OCI-M1 (cell line): ENCODE measurements around the gene ZGRF1.
"Not testable (repeated sequence)": the region's sequence is repeated elsewhere in the genome, so short reads cannot be mapped to it uniquely, and the experiment has no call there.

Experiments
- DNase-seq: peaks from one replicate; lab custom pipeline; 2025; lab: John Stamatoyannopoulos, UW

Gene ZGRF1

GRCh38 chr4:112516471-112517066 is 120.1 kb downstream of the ZGRF1 start:
- DNase-seq, result no peak

- peak; percentile 92 for DNase-seq
These were observed 120.6 kb downstream of the ZGRF1 start, which contains the start of gene NEUROG2 for GRCh38 chr4:112516066-112516470. Gene NEUROG2, minus strand, starts transcription at chr4:112516180. Its CDS starts 705 bp downstream, at chr4:112515475.

- DNase-seq, result peak; percentile 37
These were observed 121.3 kb downstream of the ZGRF1 start for GRCh38 chr4:112515198-112516065.

- DNase-seq, result no peak
These were observed 122.0 kb downstream of the ZGRF1 start for GRCh38 chr4:112514647-112515197.

- no peak for DNase-seq
These were observed 122.6 kb downstream of the ZGRF1 start for GRCh38 chr4:112513971-112514646.

- no peak for DNase-seq
These were observed 124.9 kb downstream of the ZGRF1 start for GRCh38 chr4:112511803-112512118.

- DNase-seq, result no peak
These were observed 125.5 kb downstream of the ZGRF1 start for GRCh38 chr4:112511093-112511802.

- DNase-seq, result no peak
These were observed 126.2 kb downstream of the ZGRF1 start for GRCh38 chr4:112510291-112511092.

GRCh38 chr4:112509243-112510141 is 127.2 kb downstream of the ZGRF1 start:
- DNase-seq, result no peak

GRCh38 chr4:112508356-112508755 is 128.4 kb downstream of the ZGRF1 start:
- no peak for DNase-seq

- DNase-seq, result peak; percentile 14
These were observed 131.9 kb downstream of the ZGRF1 start for GRCh38 chr4:112504807-112505206.

GRCh38 chr4:112502871-112503270 is 133.8 kb downstream of the ZGRF1 start:
- DNase-seq, result no peak

- DNase-seq, result no peak
These were observed 144.4 kb downstream of the ZGRF1 start for GRCh38 chr4:112492321-112492720.

- not testable (repeated sequence) for DNase-seq
These were observed 145.9 kb downstream of the ZGRF1 start for GRCh38 chr4:112490808-112491207.
